OCI-LY3 (cell line): ENCODE measurements around the gene WHRN.
A peak's percentile ranks its signal among the peaks of the same experiment; 100 is the strongest.

Experiments used
- H2AFZ ChIP-seq: fragments of 200-600, 300-600 bp; shearing (Covaris generic); 2 replicates; pipeline ENCODE4 v1.6.0; 2014; ENCODE audit warnings: antibody characterized with exemption, low read depth, low read length
- H3K27ac ChIP-seq: fragments of 200-600, 300-600 bp; sonication (generic); 2 replicates; pipeline ENCODE4 v1.5.1; 2014; ENCODE audit warnings: mild to moderate bottlenecking, low read length, moderate library complexity, mixed read lengths
- H3K27me3 ChIP-seq: fragments of 200-600, 300-600 bp; sonication (generic); 2 replicates; pipeline ENCODE4 v1.6.1; 2014; ENCODE audit warnings: low read depth, low read length, mixed read lengths
- H3K36me3 ChIP-seq: fragments of 200-600, 300-600 bp; sonication (generic); replicated peaks from 2 replicates; pipeline ENCODE3; 2014; ENCODE audit warnings: low read depth, low read length, mixed read lengths
- H3K4me1 ChIP-seq: fragments of 300-600, 200-600 bp; sonication (generic); 2 replicates; pipeline ENCODE4 v1.6.1; 2014; ENCODE audit warnings: low read length, mixed read lengths
- H3K4me2 ChIP-seq: fragments of 200-600, 300-600 bp; sonication (generic); 2 replicates; pipeline ENCODE4 v1.6.1; 2014; ENCODE audit warnings: low read length, mixed read lengths
- H3K4me3 ChIP-seq: fragments of 300-600, 200-600 bp; sonication (generic); 2 replicates; pipeline ENCODE4 v1.5.1; 2014; ENCODE audit warnings: antibody characterized with exemption, mild to moderate bottlenecking, low read length, moderate library complexity
- H3K79me2 ChIP-seq: fragments of 300-600, 200-600 bp; shearing (Covaris generic); 2 replicates; pipeline ENCODE4 v1.6.1; 2014; ENCODE audit warnings: mild to moderate bottlenecking, low read length, mixed read lengths
- H3K9ac ChIP-seq: fragments of 300-600, 200-600 bp; shearing (Covaris generic); 2 replicates; pipeline ENCODE4 v1.6.0; 2014; ENCODE audit warnings: mild to moderate bottlenecking, low read length, moderate library complexity
- H3K9me3 ChIP-seq: fragments of 200-600, 300-600 bp; shearing (Covaris generic); 2 replicates; pipeline ENCODE4 v1.6.1; 2014; ENCODE audit warnings: low read length, mixed read lengths; ENCODE audit not compliant: insufficient read depth
- H4K20me1 ChIP-seq: fragments of 200-600, 300-600 bp; sonication (generic); 2 replicates; pipeline ENCODE4 v1.6.1; 2016; ENCODE audit warnings: low read length, mixed read lengths; ENCODE audit not compliant: insufficient read depth
- EZH2phosphoT487 ChIP-seq: fragments of 200-600 bp; shearing (Covaris generic); IDR thresholded peaks from 2 replicates; pipeline ENCODE4 v1.6.1; 2018; ENCODE audit warnings: antibody characterized with exemption, mixed run types, low read depth
- TF ChIP-seq, protein P1 (sequence below): fragments of 200-600, 300-600 bp; sonication (generic); IDR thresholded peaks from 2 replicates; pipeline ENCODE4 v1.5.1; 2014; ENCODE audit warnings: antibody characterized with exemption, low read length, low read depth

Gene WHRN

DNA sequence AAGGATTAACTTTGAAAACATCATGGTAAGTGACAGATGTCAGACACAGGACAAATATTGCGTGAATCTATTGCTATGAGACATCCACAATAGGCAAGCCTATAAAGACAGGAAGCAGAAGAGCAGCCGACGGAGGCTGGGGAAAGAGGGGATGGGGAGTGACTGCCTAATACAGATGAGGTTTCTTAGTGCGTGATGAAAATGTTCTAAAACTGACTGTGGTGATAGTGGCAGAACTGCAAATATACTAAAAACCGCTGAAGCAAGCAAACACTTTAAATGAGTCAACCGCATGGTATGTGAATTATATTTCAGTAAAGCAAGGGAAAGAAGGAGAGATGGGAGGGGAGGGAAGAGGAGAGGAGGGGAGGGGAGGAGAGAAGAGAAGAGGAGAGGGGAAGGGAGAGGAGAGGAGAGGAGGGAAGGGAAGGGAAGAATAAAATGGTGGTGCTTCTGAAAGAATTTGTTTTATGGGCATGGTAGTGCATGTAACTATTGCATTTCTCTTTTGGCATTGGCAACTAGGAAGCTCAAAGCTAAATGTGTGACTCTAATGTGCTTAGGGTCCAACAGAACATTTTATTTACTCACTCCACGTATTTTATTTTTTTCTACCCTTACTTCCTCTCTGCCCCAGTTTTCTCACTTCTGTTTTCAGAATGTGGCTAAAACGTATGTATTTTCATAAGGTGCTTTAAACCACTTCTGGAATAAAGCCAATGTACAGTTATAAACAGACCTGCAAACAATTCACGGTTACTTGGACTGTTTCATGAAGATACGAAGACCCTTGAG, 138.7 kb downstream of the WHRN start:
- Histone ChIP-seq H3K27ac (peak overlapping the region; percentile 97), H3K27me3 (no peaks in the 10 kb centered on the region), H3K4me1 (peaks cover 70% of the 10 kb centered on the region), H3K4me3 (peak overlapping the region; percentile 48), H3K79me2 (peaks cover 75% of the 10 kb centered on the region), H3K9me3 (no peaks in the 10 kb centered on the region), H3K9ac (peak overlapping the region; percentile 69), H3K4me2 (peak overlapping the region; percentile 77), H3K36me3 (peaks cover 87% of the 10 kb centered on the region), H4K20me1 (no peaks in the 10 kb centered on the region), H2AFZ (no peak overlapping the region)
- TF ChIP-seq, protein P1, sequence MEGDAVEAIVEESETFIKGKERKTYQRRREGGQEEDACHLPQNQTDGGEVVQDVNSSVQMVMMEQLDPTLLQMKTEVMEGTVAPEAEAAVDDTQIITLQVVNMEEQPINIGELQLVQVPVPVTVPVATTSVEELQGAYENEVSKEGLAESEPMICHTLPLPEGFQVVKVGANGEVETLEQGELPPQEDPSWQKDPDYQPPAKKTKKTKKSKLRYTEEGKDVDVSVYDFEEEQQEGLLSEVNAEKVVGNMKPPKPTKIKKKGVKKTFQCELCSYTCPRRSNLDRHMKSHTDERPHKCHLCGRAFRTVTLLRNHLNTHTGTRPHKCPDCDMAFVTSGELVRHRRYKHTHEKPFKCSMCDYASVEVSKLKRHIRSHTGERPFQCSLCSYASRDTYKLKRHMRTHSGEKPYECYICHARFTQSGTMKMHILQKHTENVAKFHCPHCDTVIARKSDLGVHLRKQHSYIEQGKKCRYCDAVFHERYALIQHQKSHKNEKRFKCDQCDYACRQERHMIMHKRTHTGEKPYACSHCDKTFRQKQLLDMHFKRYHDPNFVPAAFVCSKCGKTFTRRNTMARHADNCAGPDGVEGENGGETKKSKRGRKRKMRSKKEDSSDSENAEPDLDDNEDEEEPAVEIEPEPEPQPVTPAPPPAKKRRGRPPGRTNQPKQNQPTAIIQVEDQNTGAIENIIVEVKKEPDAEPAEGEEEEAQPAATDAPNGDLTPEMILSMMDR, result no peak
- TF ChIP-seq EZH2phosphoT487, result no peak

DNA sequence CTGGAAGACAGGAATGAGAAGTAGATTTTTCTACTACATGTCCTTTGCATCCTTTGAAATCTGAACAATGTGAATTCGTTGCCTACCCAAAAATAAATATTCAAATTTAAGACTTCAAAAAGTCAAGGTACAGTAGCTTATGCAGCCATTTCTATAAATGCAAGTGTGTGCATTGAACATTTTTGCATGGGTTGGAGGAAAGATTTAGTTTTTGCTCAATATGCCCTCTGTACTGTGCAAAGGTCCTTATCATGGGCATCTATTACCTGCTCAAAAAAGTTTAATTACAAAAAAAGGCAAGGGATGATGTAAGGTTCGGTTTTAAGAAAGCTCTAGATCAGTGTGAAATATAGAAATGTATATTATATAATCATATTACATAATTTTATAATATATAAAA, 140.1 kb downstream of the WHRN start:
- TF ChIP-seq, protein P1, result no peak
- TF ChIP-seq EZH2phosphoT487, result no peak
- H4K20me1 ChIP-seq, result no peaks in the 10 kb centered on the region
- H3K4me1 ChIP-seq, result peaks cover 57% of the 10 kb centered on the region
- H3K27me3 ChIP-seq, result no peaks in the 10 kb centered on the region
- no peak overlapping the region for H3K4me2 ChIP-seq
- H3K79me2 ChIP-seq, result peaks cover 71% of the 10 kb centered on the region
- H3K4me3 ChIP-seq, result no peak overlapping the region
- H3K27ac ChIP-seq, result peak overlapping the region; percentile 57
- no peak overlapping the region for H3K9ac ChIP-seq
- no peaks in the 10 kb centered on the region for H3K9me3 ChIP-seq
- no peak overlapping the region for H2AFZ ChIP-seq
- peaks cover 93% of the 10 kb centered on the region for H3K36me3 ChIP-seq

DNA sequence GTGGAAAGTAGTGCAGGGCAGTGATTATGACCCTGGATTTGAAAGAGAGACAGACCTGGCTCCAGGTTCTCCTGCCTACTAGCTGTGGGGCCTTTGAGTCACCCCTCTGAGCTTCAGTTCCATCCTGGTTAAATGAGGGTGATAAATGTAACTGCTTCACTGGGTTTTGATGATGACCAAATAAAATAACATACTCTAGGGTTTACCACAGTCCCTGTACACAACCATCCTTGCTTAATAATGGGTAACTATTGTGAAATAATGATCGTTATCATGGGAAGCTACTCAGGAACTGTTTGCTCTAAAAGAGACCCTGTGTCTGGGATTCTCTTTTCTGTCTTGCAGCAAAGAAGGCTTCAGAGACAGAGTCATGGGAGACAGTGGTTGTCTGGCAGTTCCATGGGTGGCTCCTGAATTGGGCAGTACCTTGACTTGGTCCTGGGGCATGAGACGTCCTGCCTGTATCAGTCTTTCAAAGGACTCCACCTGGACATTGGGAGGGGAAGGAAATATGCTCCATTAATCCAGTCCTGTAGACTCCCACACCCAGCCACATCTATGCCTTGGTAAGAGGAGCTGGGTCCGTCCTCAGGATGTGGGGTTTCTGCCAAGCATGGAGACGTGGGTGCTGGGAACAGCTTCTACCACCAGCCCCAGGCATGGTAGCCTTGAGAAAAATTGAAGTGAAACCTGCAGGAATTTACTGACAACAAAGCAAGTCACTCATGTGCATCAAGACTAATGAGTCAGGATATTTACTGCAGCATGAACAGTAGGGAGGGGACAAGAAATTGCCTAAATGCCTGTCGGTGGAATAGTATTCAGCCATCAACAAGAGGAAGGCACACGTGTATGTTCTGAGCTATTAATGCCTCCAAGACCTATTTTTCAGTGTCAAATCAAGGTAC, 140.9 kb downstream of the WHRN start:
- no peak overlapping the region for H3K4me3 ChIP-seq
- H3K79me2 ChIP-seq, result peaks cover 63% of the 10 kb centered on the region
- H4K20me1 ChIP-seq, result no peaks in the 10 kb centered on the region
- H3K27me3 ChIP-seq, result no peaks in the 10 kb centered on the region
- H3K9me3 ChIP-seq, result no peaks in the 10 kb centered on the region
- no peak overlapping the region for H2AFZ ChIP-seq
- H3K36me3 ChIP-seq, result peaks cover 93% of the 10 kb centered on the region
- TF ChIP-seq, protein P1, result no peak
- no peak for TF ChIP-seq EZH2phosphoT487
- H3K4me1 ChIP-seq, result peaks cover 48% of the 10 kb centered on the region
- H3K4me2 ChIP-seq, result 0 out of 2 replicates have a peak overlapping the region, but pooled peaks have one; percentile 10
- H3K27ac ChIP-seq, result peak overlapping the region; percentile 57
- no peak overlapping the region for H3K9ac ChIP-seq

DNA sequence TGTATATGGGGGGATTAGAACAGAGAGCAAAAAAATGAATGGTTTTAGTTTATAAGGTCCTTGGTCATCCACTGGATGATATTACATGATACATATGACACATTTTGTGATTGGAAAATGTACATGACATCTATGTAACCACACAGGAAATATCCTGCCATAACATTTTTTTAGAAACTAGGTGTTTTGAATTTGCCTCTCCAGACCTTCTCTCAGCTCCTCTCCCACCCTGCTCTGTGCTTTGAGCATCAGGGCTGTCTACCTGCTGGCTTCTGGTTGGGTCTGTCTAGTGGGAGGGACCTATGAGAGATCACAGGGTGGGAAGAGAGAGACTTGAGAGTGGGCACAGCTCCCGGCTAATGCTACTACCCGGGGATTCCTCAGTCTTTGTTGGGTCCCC, 141.8 kb downstream of the WHRN start:
- Histone ChIP-seq H3K9ac (no peak overlapping the region), H2AFZ (no peak overlapping the region), H3K79me2 (peaks cover 53% of the 10 kb centered on the region), H3K36me3 (peaks cover 92% of the 10 kb centered on the region), H3K4me1 (peaks cover 40% of the 10 kb centered on the region), H3K4me3 (no peak overlapping the region), H3K27ac (peak overlapping the region; percentile 57; the same call in 1 of the 2 replicates), H3K4me2 (no peak overlapping the region), H3K9me3 (no peaks in the 10 kb centered on the region), H3K27me3 (no peaks in the 10 kb centered on the region), H4K20me1 (no peaks in the 10 kb centered on the region)
- TF ChIP-seq, protein P1, result no peak
- no peak for TF ChIP-seq EZH2phosphoT487
